HG03097 (cell line): ENCODE results near the gene TTC34.
"Not testable (repeated sequence)": the region's sequence is repeated elsewhere in the genome, so short reads cannot be mapped to it uniquely, and the experiment has no call there.

Experiments
- ATAC-seq: cut with Tn5 transposase; IDR thresholded peaks from one replicate; pipeline ENCODE4 v1.9.1; 2021; ENCODE audit not compliant: unreplicated experiment, low FRiP score

TTC34 gene

GRCh38 chr1:2781627-2782026 is 19.9 kb downstream of the TTC34 start:
- no peak for ATAC-seq

DNA sequence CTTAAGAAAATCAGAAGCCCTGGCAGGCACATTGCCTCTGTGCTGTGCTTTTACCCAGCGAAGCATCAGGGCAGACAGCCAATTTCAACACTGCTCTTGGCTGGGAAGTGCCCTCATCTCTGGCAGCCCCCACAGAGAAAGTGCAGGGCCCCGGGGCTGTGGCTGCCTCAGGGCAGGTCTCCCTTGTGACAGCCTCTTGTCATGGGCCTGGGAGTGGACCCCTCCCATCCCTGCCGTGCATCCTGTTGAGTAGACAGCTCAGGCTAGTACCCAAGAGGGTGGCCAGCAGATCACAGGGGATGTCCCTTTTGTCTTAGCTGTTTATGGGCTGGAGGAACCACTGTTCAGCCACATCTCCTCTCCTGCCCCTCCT is 23.3 kb downstream of the TTC34 start:
- no peak for ATAC-seq

DNA sequence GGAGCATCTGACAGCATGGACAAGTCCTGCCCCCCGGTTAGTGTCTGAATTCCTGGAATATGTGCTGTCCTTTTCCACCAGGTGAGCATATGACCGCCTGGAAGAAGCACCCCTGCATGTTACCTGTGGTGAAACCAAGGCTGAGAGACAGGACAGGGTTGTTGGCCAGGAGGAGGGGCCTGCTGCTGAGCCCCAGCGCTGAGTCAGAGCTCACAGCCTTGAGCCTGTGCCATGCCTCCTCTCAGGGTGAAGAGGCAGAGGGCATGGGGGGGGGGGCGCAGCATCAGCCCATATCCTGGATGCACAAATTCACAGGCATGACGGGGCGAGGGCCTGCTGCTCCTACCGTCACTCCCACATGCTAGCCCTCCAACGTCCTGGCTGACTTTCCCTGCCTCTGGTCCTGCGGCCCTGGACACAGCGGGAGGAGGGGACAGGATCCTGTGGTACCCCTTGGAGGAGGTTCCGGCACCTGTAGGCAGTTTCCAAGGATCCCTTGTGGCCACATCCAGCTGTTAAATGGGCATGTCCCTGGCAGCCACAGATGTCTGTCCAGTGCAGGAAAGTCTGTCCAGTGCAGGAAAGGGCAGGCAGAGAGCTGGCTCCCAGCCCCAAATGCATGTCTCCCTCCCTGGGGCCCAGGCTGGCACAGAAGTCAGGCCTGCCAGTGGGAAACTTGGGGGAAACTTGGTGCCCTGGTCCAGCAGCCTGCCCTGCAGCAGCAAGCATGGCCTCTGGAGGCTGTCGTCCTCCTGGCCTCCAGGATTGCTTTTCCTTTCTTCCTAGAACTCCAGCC is 23.9 kb downstream of the TTC34 start:
- no peak for ATAC-seq

DNA sequence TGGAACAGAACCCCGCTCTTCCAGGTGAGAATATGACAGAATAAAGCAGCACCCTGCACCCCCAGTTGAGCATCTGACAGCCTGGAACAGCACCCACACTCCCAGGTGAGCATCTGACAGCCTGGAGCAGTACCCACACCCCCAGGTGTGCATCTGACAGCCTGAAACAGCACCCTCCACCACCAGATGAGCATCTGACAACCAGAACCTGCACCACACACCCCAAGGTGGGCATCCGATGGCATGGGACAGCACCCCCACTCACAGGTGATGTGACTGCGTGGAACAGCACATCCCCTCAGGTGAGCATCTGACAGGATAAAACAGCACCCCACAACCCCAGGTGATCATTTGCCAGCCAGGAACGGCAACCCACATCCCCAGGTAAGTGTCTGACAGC is 26.2 kb downstream of the TTC34 start:
- not testable (repeated sequence) for ATAC-seq

GRCh38 chr1:2768052-2768451 is 33.4 kb downstream of the TTC34 start:
- not testable (repeated sequence) for ATAC-seq

- ATAC-seq: not testable (repeated sequence)
Observed at GRCh38 chr1:2759433-2759832, 42.1 kb downstream of the TTC34 start.

DNA sequence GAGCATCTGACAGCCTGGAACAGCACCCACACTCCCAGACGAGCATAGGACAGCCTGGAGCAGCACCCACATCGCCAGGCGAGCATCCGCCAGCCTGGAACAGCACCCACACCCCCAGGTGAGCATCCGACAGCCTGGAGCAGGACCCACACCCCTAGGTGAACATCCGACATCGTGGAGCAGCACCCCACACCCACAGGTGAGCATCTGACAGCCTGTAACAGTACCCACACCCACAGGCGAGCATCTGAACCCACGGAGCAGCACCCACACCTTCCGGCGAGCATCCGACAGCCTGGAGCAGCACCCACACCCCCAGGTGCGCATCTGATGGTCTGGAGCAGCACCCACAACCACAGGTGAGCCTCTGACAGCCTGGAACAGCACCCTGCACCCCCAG is 44.0 kb downstream of the TTC34 start:
- ATAC-seq: not testable (repeated sequence)

GRCh38 chr1:2755426-2755825 is 46.1 kb downstream of the TTC34 start:
- not testable (repeated sequence) for ATAC-seq

- not testable (repeated sequence) for ATAC-seq
Observed at GRCh38 chr1:2754597-2754996, 46.9 kb downstream of the TTC34 start.

DNA sequence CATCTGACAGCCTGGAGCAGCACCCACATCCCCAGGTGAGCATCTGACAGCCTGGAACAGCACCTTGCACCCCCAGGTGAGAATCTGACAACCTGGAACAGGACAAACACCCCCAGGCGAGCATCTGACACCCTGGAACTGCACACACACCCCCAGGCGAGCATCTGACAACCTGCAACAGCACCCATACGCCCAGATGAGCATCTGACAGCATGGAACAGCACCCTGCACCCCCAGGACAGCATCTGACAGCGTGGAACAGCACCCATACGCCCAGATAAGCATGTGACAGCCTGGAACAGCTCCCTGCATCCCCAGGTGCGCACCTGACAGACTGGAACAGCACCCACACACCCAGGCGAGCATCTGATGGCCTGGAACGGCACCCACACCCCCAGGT is 49.0 kb downstream of the TTC34 start:
- ATAC-seq: not testable (repeated sequence)

DNA sequence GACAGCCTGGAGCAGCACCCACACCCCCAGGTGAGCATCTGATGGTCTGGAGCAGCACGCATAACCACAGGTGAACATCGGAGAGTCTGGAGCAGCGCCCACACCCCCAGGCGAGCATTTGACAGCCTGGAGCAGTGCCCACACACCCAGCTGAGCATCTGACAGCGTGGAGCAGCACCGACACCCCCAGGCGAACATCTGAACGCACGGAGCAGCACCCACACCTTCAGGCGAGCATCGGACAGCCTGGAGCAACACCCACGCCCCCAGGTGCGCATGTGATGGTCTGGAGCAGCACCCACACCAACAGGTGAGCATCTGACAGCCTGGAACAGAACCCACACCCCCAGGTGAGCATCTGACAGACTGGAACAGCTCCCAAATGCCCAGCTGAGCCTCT is 49.6 kb downstream of the TTC34 start:
- ATAC-seq: not testable (repeated sequence)

DNA sequence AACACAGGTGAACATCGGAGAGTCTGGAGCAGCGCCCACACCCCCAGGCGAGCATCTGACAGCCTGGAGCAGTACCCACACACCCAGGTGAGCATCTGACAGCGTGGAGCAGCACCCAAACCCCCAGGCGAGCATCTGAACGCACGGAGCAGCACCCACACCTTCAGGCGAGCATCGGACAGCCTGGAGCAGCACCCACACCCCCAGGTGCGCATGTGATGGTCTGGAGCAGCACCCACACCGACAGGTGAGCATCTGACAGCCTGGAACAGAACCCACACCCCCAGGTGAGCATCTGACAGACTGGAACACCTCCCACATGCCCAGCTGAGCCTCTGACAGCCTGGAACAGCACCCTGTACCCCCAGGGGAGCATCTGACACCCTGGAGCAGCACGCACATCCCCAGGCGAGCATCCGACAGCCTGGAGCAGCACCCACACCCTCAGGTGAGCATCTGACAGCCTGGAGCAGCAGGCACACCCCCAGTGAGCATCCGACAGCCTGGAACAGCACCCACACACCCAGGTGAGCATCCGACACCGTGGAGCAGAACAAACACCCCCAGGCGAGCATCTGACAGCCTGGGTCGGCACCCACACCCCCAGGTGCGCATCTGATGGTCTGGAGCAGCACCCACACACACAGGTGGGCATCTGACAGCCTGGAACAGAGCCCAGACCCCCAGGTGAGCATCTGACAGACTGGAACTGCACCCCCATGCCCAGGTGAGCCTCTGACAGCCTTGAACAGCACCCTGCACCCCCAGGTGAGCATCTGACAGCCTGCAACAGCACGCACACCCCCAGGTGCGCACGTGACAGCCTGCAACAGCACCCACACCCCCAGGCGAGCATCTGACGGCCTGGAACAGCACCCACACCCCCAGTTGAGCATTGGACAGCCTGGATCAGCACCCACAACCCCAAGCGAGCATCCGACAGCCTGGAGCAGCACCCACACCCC is 50.4 kb downstream of the TTC34 start:
- ATAC-seq: not testable (repeated sequence)

- not testable (repeated sequence) for ATAC-seq
Observed at GRCh38 chr1:2750041-2750680, 51.3 kb downstream of the TTC34 start.

GRCh38 chr1:2748626-2749025 is 52.9 kb downstream of the TTC34 start:
- not testable (repeated sequence) for ATAC-seq

DNA sequence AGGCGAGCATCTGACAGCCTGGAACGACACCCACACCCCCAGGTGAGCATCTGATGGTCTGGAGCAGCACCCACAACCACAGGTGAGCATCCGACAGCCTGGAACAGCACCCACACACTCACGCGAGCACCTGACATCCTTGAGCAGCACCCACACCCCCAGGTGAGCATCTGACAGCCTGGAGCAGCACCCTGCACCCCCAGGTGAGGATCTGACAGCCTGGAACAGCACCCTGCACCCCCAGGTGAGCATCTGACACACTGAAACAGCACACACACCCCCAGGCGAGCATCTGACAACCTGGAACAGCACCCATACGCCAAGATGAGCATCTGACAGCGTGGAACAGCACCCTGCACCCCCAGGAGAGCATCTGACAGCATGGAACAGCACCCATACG is 106.7 kb downstream of the TTC34 start:
- ATAC-seq: not testable (repeated sequence)

DNA sequence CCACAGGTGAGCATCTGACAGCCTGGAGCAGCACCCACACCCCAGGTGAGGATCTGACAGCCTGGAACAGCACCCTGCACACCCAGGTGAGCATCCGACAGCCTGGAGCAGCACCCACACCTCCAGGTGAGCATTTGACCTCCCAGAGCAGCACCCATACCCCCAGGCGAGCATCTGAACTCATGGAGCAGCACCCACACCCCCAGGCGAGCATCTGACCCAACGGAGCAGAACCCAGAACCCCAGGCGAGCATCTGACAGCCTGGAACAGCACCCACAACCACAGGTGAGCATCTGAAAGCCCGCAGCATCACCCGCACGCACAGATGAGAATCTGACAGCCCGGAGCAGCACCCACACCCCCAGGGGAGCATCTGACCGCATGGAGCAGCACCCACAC is 111.3 kb downstream of the TTC34 start:
- not testable (repeated sequence) for ATAC-seq

DNA sequence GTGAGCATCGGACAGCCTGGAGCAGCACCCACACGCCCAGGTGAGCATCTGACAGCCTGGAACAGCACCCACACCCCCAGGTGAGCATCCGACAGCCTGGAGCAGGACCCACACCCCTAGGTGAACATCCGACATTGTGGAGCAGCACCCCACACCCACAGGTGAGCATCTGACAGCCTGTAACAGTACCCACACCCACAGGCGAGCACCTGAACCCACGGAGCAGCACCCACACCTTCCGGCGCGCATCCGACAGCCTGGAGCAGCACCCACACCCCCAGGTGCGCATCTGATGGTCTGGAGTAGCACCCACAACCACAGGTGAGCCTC is 113.2 kb downstream of the TTC34 start:
- ATAC-seq: not testable (repeated sequence)

DNA sequence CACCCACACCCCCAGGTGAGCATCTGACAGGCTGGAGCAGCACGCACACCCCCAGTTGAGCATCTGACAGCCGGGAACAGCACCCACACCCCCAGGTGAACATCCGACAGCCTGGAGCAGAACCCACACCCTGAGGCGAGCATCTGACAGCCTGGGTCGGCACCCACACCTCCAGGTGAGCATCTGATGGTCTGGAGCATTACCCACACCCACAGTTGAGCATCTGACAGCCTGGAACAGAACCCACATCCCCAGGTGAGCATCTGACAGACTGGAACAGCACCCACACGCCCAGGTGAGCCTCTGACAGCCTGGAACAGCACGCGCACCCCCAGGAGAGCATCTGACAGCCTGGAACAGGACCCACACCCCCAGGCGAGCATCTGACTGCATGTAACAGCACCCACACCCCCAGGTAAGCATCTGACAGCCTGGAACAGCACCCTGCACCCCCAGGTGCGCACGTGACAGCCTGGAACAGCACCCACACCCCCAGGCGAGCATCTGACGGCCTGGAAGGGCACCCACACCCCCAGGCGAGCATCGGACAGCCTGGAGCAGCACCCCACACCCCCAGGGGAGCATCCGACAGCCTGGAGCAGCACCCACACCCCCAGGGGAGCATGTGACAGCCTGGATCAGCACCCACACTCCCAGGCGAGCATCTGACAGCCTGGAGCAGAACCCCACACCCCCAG is 113.7 kb downstream of the TTC34 start:
- not testable (repeated sequence) for ATAC-seq

- ATAC-seq: not testable (repeated sequence)
Observed at GRCh38 chr1:2687174-2687591, 114.3 kb downstream of the TTC34 start.

DNA sequence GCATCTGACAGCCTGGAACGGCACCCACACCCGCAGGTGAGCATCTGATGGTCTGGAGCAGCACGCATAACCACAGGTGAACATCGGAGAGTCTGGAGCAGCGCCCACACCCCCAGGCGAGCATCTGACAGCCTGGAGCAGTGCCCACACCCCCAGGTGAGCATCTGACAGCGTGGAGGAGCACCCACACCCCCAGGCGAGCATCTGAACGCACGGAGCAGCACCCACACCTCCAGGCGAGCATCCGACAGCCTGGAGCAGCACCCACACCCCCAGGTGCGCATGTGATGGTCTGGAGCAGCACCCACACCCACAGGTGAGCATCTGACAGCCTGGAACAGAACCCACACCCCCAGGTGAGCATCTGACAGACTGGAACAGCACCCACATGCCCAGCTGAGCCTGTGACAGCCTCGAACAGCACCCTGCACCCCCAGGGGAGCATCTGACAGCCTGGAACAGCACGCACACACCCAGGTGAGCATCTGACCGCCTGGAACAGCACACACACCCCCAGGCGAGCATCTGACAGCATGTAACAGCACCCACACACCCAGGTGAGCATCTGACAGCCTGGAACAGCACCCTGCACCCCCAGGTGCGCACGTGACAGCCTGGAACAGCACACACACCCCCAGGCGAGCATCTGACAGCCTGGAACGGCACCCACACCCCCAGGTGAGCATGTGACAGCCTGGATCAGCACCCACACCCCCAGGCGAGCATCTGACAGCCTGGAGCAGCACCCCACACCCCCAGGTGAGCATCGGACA is 115.2 kb downstream of the TTC34 start:
- not testable (repeated sequence) for ATAC-seq
